Thyroid gland (tissue), 4 donors: ENCODE data around the gene SLC16A5. TPM values are rescaled to one million over a fixed set of nuclear protein-coding genes. Genes with fewer than 3 reads are reported as not detected.

ENCODE experiments used
- DNase-seq, 2 donors: peaks; one replicate each; pipeline ENCODE4 v3.0.0-alpha.2; 2019
- H3K27ac ChIP-seq, 3 donors: fragments of 200-600 bp; sonication (generic); 1 replicate in 2 of 3; 2 replicates in 1 of 3; pipeline ENCODE4 v1.5.1; 2016 to 2019; ENCODE audit warnings: mild to moderate bottlenecking in 1 of 3, moderate library complexity in 1 of 3
- H3K27me3 ChIP-seq: fragments of 200-600 bp; sonication (generic); one replicate; pipeline ENCODE4 v1.5.1; 2019
- H3K36me3 ChIP-seq, 2 donors: fragments of 200-600 bp; sonication (generic); one replicate each; pipeline ENCODE4 v1.5.1; 2016 to 2019
- H3K4me1 ChIP-seq, 2 donors: fragments of 200-600 bp; sonication (generic); one replicate each; pipeline ENCODE4 v1.5.1; 2017 to 2019
- H3K4me3 ChIP-seq, 3 donors: fragments of 200-600 bp; sonication (generic); replicated peaks in 1 of 3; 1 replicate in 2 of 3; 2 replicates in 1 of 3; pipeline ENCODE4 v1.5.1; 2016; ENCODE audit warnings: mild to moderate bottlenecking in 1 of 3
- H3K9me3 ChIP-seq: fragments of 200-600 bp; sonication (generic); one replicate; pipeline ENCODE4 v1.5.1; 2017
- POLR2A ChIP-seq, 2 donors: fragments of 450-650 bp; IDR thresholded peaks; one replicate each; pipeline ENCODE4 v1.6.1; 2017; ENCODE audit warnings: antibody characterized with exemption in 2 of 2, mild to moderate bottlenecking in 2 of 2, moderate library complexity in 1 of 2
- WGBS, 2 donors: methylation state at CpG; one replicate each; pipeline ENCODE4 v1.1.5; 2017; 5-methylcytosine and 5-hydroxymethylcytosine counted together
- intact Hi-C: fragments of 100-400 bp; cut with DNase I; formaldehyde crosslinking; loops from one replicate; pipeline ENCODE4 v1.15.1; 2023
- total RNA-seq, 4 donors: library from RNA; depleted of rRNA; stranded (reverse); fragments of >200 nt; gene quantifications; one replicate each; pipeline ENCODE4 v1.2.3, GENCODE V29; 2016
- TF ChIP-seq, protein P1 (sequence below), 6 experiments: fragments of 200-600 bp in 3 of 6; fragments of 450-650 bp in 3 of 6; sonication (generic) in 3 of 6; IDR thresholded peaks; one replicate each; pipeline ENCODE4 v1.5.1; 2016 to 2019; ENCODE audit warnings: antibody characterized with exemption in 6 of 6, mild to moderate bottlenecking in 2 of 6, inconsistent platforms in 1 of 6, moderate library complexity in 1 of 6

Gene SLC16A5
- total RNA-seq, 4 donors from 2014 or later: 24.1 to 40.3 (median 27.6) TPM

DNA sequence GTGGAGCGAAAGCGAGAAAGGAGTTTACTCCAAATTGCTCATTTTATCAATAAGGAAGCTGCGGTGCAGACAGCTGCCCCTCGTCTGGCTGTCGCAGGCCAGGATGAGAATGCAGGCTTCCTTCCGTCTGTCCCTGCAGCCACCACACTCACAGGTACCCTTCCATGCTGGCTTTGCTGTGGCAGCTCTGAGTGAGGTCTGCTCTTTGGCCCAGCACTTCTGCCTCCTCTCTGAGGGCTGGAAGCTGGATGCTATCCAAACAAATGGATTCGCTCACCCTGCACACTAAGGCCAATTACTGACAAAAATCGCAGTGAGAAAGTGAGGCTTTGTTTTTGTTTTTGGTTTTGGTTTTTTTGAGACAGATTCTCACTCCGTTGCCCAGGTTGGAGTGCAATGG, 29.0 kb downstream of the SLC16A5 start:
- DNase-seq: peak; percentile 24 to 36
- intact Hi-C loops: no loop called here

DNA sequence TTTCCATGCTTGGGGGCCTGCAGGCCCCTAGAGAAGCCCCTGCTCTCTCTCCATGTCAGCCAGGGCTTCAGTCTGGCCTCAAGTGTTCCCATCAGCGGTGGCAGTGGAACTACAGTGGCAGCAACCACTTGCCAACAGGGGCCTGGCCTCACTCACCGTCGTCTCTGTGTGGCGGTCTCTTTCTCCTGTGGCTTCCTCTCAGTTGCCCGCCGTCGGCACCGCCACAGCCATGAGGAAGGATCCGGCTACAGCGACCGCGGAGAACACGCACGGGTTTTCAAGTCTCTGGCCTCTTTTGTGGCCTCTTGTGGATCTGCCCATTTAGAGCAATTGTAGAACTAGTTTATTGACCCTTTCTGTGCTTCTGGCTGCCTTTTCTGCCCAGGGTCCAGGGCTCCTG, 30.6 kb downstream of the SLC16A5 start:
- no peak for TF ChIP-seq POLR2A (IDR thresholded peaks at IDR 0.05)
- TF ChIP-seq, protein P1, sequence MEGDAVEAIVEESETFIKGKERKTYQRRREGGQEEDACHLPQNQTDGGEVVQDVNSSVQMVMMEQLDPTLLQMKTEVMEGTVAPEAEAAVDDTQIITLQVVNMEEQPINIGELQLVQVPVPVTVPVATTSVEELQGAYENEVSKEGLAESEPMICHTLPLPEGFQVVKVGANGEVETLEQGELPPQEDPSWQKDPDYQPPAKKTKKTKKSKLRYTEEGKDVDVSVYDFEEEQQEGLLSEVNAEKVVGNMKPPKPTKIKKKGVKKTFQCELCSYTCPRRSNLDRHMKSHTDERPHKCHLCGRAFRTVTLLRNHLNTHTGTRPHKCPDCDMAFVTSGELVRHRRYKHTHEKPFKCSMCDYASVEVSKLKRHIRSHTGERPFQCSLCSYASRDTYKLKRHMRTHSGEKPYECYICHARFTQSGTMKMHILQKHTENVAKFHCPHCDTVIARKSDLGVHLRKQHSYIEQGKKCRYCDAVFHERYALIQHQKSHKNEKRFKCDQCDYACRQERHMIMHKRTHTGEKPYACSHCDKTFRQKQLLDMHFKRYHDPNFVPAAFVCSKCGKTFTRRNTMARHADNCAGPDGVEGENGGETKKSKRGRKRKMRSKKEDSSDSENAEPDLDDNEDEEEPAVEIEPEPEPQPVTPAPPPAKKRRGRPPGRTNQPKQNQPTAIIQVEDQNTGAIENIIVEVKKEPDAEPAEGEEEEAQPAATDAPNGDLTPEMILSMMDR (IDR thresholded peaks at IDR 0.05): no peak
- intact Hi-C loops: no loop called here
- H3K36me3 ChIP-seq: no peaks in the 10 kb centered on the region
- H3K4me3 ChIP-seq: no peak overlapping the region
- no peak for DNase-seq
- H3K27me3 ChIP-seq: no peaks in the 10 kb centered on the region
- H3K9me3 ChIP-seq: no peaks in the 10 kb centered on the region
- H3K4me1 ChIP-seq: peaks cover 4 to 26% of the 10 kb centered on the region in 2 donors
- H3K27ac ChIP-seq: no peak overlapping the region
- 90 to 91% methylated on average over 14 of the region's 14 CpGs for WGBS, 2 donors

More for the DNA sequence above, 29.0 kb downstream of the SLC16A5 start:
- 66 to 71% methylated on average over 9 of the region's 9 CpGs for WGBS, 2 donors
- Histone ChIP-seq H3K4me1 (peaks cover 4 to 30% of the 10 kb centered on the region in 2 donors), H3K27me3 (no peaks in the 10 kb centered on the region), H3K9me3 (no peaks in the 10 kb centered on the region), H3K4me3 (no peak overlapping the region), H3K36me3 (no peaks in the 10 kb centered on the region), H3K27ac (no peak overlapping the region)
- TF ChIP-seq POLR2A (IDR thresholded peaks at IDR 0.05): no peak

DNA sequence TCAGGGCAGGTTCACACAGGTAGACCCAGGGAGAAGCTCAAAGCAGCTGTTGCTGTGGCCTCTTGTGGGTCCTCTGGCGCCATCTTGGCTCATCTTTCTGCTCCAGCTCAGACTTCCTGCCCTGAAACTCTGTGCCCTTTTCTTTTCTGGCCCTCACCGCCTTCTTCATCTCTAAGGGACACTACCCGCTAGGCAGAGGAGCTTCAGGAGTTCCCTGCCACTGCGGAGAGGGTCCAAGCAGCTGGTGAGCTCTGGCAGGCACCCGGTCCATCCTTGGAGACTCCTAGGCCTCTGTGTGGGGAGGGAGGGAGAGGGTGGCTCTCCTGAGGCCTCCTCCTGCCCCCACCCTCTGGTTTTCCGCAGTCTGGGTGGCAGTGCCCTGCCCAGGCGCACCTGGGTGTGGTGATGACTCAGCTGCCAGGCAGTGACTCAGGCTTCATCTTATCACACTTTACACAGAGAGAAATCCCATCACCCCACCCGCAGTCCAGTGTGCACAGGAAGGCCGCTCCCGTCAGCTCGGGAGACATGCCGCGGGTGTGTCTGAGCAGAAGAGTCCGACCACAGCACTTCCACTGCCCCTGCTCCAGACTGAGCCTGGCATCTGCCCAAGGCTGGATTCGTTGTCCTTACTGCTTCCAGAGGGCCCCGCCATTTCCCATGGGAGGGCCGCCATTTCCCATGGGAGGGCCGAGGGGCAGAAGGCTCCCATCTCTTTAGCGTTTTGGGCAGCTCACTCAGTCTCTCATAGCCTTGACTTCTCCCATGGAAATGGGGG, 36.5 kb downstream of the SLC16A5 start:
- H3K36me3 ChIP-seq: no peaks in the 10 kb centered on the region
- intact Hi-C loops: no loop called here
- DNase-seq: no peak
- no peaks in the 10 kb centered on the region for H3K27me3 ChIP-seq
- H3K27ac ChIP-seq: peak overlapping the region in 2 of 3 donors; percentile 31 to 41
- 85 to 87% methylated on average over 8 to 13 of the region's 19 CpGs for WGBS, 2 donors
- TF ChIP-seq, protein P1 (IDR thresholded peaks at IDR 0.05): no peak
- no peak overlapping the region for H3K4me3 ChIP-seq
- peaks cover 0 to 21% of the 10 kb centered on the region in 2 donors for H3K4me1 ChIP-seq
- H3K9me3 ChIP-seq: no peaks in the 10 kb centered on the region

DNA sequence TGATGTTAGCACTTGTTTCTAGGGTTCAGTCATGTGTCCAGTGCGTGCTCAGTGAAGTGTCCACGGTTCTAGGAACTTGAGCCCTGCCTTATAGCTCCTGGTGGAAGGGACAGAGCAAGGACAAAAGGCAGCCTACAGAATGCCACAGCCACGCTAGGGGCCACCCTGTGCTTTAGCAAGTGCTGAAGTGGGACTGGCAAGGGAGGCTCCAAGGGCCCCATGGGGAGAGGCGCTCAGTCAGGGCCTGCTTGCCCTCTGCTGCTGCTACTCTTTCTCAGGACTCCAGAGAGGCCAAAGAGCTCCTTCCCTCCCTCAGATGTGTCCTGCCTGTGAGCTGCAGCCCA, 37.0 kb downstream of the SLC16A5 start:
- H3K27me3 ChIP-seq: no peaks in the 10 kb centered on the region
- H3K9me3 ChIP-seq: no peaks in the 10 kb centered on the region
- 82 to 89% methylated on average over 3 to 4 of the region's 4 CpGs for WGBS, 2 donors
- no peak overlapping the region for H3K4me3 ChIP-seq
- peak overlapping the region in 2 of 3 donors; percentile 31 to 41 for H3K27ac ChIP-seq
- H3K4me1 ChIP-seq: peaks cover 0 to 21% of the 10 kb centered on the region in 2 donors
- intact Hi-C loops: no loop called here
- DNase-seq: no peak
- no peak for TF ChIP-seq POLR2A (IDR thresholded peaks at IDR 0.05)
- TF ChIP-seq, protein P1 (IDR thresholded peaks at IDR 0.05): no peak
- peaks cover 0 to 2% of the 10 kb centered on the region in 2 donors for H3K36me3 ChIP-seq

DNA sequence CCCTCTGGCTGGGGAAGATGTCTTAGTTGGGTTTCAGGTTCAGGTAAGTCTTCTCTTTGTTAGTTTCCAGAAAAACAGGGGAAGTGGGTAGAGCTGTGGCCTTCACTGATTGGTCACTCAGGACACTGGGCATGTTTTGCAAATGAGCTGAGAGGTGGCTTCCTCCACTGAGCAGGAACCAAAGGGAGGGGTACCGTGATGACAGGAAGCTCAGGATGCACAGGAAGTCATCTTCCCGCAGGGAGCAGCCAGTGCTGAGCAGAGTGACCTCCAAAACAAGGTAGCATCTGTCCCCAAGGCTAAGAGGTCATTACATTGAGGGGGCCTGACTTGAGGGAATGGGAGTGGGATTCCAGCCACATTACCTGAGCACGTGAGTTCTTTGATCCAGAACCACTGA, 38.2 kb downstream of the SLC16A5 start:
- no peak for DNase-seq
- no peaks in the 10 kb centered on the region for H3K9me3 ChIP-seq
- TF ChIP-seq, protein P1 (IDR thresholded peaks at IDR 0.05): no peak
- TF ChIP-seq POLR2A (IDR thresholded peaks at IDR 0.05): no peak
- no peak overlapping the region for H3K27ac ChIP-seq
- H3K36me3 ChIP-seq: peaks cover 0 to 5% of the 10 kb centered on the region in 2 donors
- intact Hi-C loops: no loop called here
- 62 to 68% methylated on average over 3 of the region's 3 CpGs for WGBS, 2 donors
- H3K27me3 ChIP-seq: no peaks in the 10 kb centered on the region
- H3K4me3 ChIP-seq: no peak overlapping the region
- peaks cover 0 to 21% of the 10 kb centered on the region in 2 donors for H3K4me1 ChIP-seq
